HL-60 (cell line): ENCODE data around the gene KEL.

Experiments
- DNase-seq, 2 experiments: peaks; one replicate each; pipeline ENCODE4 v3.0.0-alpha.2; 2010 to 2020; ENCODE audit warnings: low read depth in 1 of 2, low spot score in 1 of 2
- H3K27ac ChIP-seq: fragments of 250-450 bp; sonication (Bioruptor Pico); replicated peaks from 2 replicates; pipeline ENCODE4 v1.5.1; 2020; ENCODE audit warnings: mild to moderate bottlenecking, moderate library complexity
- H3K27me3 ChIP-seq: fragments of 250-450 bp; sonication (Bioruptor Pico); 2 replicates; pipeline ENCODE4 v1.5.1; 2021; ENCODE audit warnings: mild to moderate bottlenecking, moderate library complexity; ENCODE audit not compliant: insufficient read depth, poor library complexity, severe bottlenecking
- H3K4me3 ChIP-seq: replicated peaks from 2 replicates; pipeline ENCODE4 v1.5.1; 2011; ENCODE audit warnings: mild to moderate bottlenecking, control low read depth, low read length; ENCODE audit not compliant: insufficient read depth
- CTCF ChIP-seq: IDR thresholded peaks from one replicate; pipeline ENCODE4 v1.5.1; 2011; ENCODE audit warnings: low read length, control low read depth, inconsistent platforms; ENCODE audit not compliant: insufficient read depth
- GABPA ChIP-seq: IDR thresholded peaks from 2 replicates; pipeline ENCODE4 v1.6.1; 2012; ENCODE audit warnings: low read depth
- POLR2AphosphoS5 ChIP-seq: IDR thresholded peaks from 2 replicates; pipeline ENCODE4 v1.6.1; 2012; ENCODE audit warnings: low read depth
- REST ChIP-seq: IDR thresholded peaks from 2 replicates; pipeline ENCODE4 v1.6.1; 2012; ENCODE audit warnings: low read depth; ENCODE audit not compliant: insufficient replicate concordance
- SPI1 ChIP-seq: IDR thresholded peaks from 2 replicates; pipeline ENCODE4 v1.6.1; 2012; ENCODE audit warnings: low read depth, mild to moderate bottlenecking, borderline replicate concordance

The KEL gene

GRCh38 chr7:142923391-142923790 is 38.8 kb downstream of the KEL start:
- Histone ChIP-seq H3K27ac (no peak overlapping the region), H3K4me3 (no peak overlapping the region), H3K27me3 (no peaks in the 10 kb centered on the region)
- TF ChIP-seq SPI1 (no peak), CTCF (no peak), GABPA (no peak), POLR2AphosphoS5 (no peak), REST (no peak)
- DNase-seq: no peak

GRCh38 chr7:142919656-142920055 is 42.5 kb downstream of the KEL start:
- no peak overlapping the region for H3K27ac ChIP-seq
- DNase-seq: no peak
- TF ChIP-seq GABPA (no peak), REST (no peak), POLR2AphosphoS5 (no peak), SPI1 (no peak), CTCF (no peak)
- H3K27me3 ChIP-seq: no peaks in the 10 kb centered on the region
- H3K4me3 ChIP-seq: no peak overlapping the region

GRCh38 chr7:142918901-142919300 is 43.3 kb downstream of the KEL start:
- no peak for DNase-seq
- TF ChIP-seq SPI1 (no peak), GABPA (no peak), CTCF (no peak), REST (no peak), POLR2AphosphoS5 (no peak)
- H3K27me3 ChIP-seq: no peaks in the 10 kb centered on the region
- no peak overlapping the region for H3K4me3 ChIP-seq
- H3K27ac ChIP-seq: no peak overlapping the region
